HepG2 (cell line): Measurements from ENCODE around the gene ZNF500. TPM values are rescaled to one million over a fixed set of nuclear protein-coding genes. Genes with fewer than 3 reads are reported as not detected.

Experiments
- BCLAF1 ChIP-seq: fragments of 450-650 bp; IDR thresholded peaks from 2 replicates; pipeline ENCODE4 v1.6.1; 2017; ENCODE audit warnings: mild to moderate bottlenecking
- FOXA3 ChIP-seq: IDR thresholded peaks from 2 replicates; pipeline ENCODE4 v1.6.1; 2016; ENCODE audit warnings: missing genetic modification reagents, missing compliant biosample characterization
- HNF4G ChIP-seq, 2 experiments: sonication (generic) in 1 of 2; formaldehyde crosslinking in 1 of 2; IDR thresholded peaks; 2 replicates each; pipeline versions ENCODE4 v1.4.0 to v1.6.1; 2011 to 2020; ENCODE audit warnings: borderline replicate concordance in 2 of 2, low read depth in 2 of 2, mild to moderate bottlenecking in 2 of 2, low read length in 1 of 2, missing genetic modification reagents in 1 of 2, moderate library complexity in 1 of 2
- HOMEZ ChIP-seq: IDR thresholded peaks from 2 replicates; pipeline ENCODE4 v1.6.1; 2016; ENCODE audit warnings: low read depth
- MAX ChIP-seq: IDR thresholded peaks from 2 replicates; pipeline ENCODE4 v1.6.1; 2012; ENCODE audit warnings: inconsistent platforms
- MXD3 ChIP-seq: IDR thresholded peaks from 2 replicates; pipeline ENCODE4 v1.6.1; 2016; ENCODE audit warnings: mild to moderate bottlenecking, missing biosample characterization, missing genetic modification reagents
- PAWR ChIP-seq: sonication (generic); formaldehyde crosslinking; IDR thresholded peaks from 2 replicates; pipeline ENCODE4 v1.4.0; 2020; ENCODE audit warnings: missing genetic modification reagents, mild to moderate bottlenecking, borderline replicate concordance
- PAXIP1 ChIP-seq: sonication (generic); formaldehyde crosslinking; conservative IDR thresholded peaks from 2 replicates; pipeline ENCODE4 v1.4.0; 2020; ENCODE audit warnings: mild to moderate bottlenecking, missing genetic modification reagents, moderate library complexity
- SALL2 ChIP-seq: sonication (generic); formaldehyde crosslinking; IDR thresholded peaks from 2 replicates; pipeline ENCODE4 v1.8.1; 2023; ENCODE audit warnings: mild to moderate bottlenecking, missing genetic modification reagents, inconsistent platforms
- STAG1 ChIP-seq: sonication (generic); formaldehyde crosslinking; IDR thresholded peaks from 2 replicates; pipeline ENCODE4 v1.4.0; 2020; ENCODE audit warnings: missing genetic modification reagents
- ZNF430 ChIP-seq: sonication (generic); formaldehyde crosslinking; IDR thresholded peaks from 2 replicates; pipeline ENCODE4 v1.9.0; 2021; ENCODE audit warnings: mild to moderate bottlenecking, missing genetic modification reagents
- ZNF484 ChIP-seq: sonication (generic); formaldehyde crosslinking; IDR thresholded peaks from 2 replicates; pipeline ENCODE4 v1.5.1; 2020; ENCODE audit warnings: mild to moderate bottlenecking, low read depth, missing genetic modification reagents, borderline replicate concordance
- ZNF510 ChIP-seq: sonication (generic); formaldehyde crosslinking; IDR thresholded peaks from 2 replicates; pipeline ENCODE4 v1.4.0; 2020; ENCODE audit warnings: low read depth, mild to moderate bottlenecking, missing genetic modification reagents
- ZNF563 ChIP-seq: sonication (generic); formaldehyde crosslinking; IDR thresholded peaks from 2 replicates; pipeline ENCODE4 v1.8.0; 2022; ENCODE audit warnings: mild to moderate bottlenecking, moderate library complexity, missing genetic modification reagents
- ZNF772 ChIP-seq: sonication (generic); formaldehyde crosslinking; IDR thresholded peaks from 2 replicates; pipeline ENCODE4 v1.5.0; 2020; ENCODE audit warnings: mild to moderate bottlenecking, missing genetic modification reagents
- polyA plus RNA-seq, 8 experiments: library from polyadenylated mRNA; depleted of rRNA in 3 of 8; stranded (reverse) in 7 of 8; unstranded in 1 of 8; fragments of >200 nt; fragmentation: Illumina TruSeq in 4 of 8; extraction: Trizol in 4 of 8; gene quantifications; 2 replicates each; pipeline versions ENCODE4 v1.2.1 to v1.2.3, GENCODE V29; 2011 to 2016; ENCODE audit warnings: low read depth in 4 of 8, missing spikeins in 1 of 8, mixed read lengths in 1 of 8; ENCODE audit not compliant: insufficient read depth in 1 of 8
- total RNA-seq, 5 experiments: library from RNA; depleted of rRNA; stranded (reverse); fragments of >200 nt; fragmentation: Illumina TruSeq; extraction: Trizol; gene quantifications; 2 replicates each; pipeline ENCODE4 v1.2.3, GENCODE V29; 2016; ENCODE audit warnings: low read depth in 1 of 5
- TF ChIP-seq, protein P1 (sequence below): sonication (generic); formaldehyde crosslinking; IDR thresholded peaks from 2 replicates; pipeline ENCODE4 v1.9.0; 2021; ENCODE audit warnings: missing genetic modification reagents, mild to moderate bottlenecking, borderline replicate concordance
- TF ChIP-seq, protein P2 (sequence below): sonication (generic); formaldehyde crosslinking; IDR thresholded peaks from 2 replicates; pipeline ENCODE4 v1.5.0; 2020; ENCODE audit warnings: missing genetic modification reagents

ZNF500 gene
- total and polyA plus RNA-seq, 2 of the 13 experiments (the other 11 are each of a cell fraction or from before 2014, with no cell fraction given) = 6.1 to 12.2 TPM

DNA sequence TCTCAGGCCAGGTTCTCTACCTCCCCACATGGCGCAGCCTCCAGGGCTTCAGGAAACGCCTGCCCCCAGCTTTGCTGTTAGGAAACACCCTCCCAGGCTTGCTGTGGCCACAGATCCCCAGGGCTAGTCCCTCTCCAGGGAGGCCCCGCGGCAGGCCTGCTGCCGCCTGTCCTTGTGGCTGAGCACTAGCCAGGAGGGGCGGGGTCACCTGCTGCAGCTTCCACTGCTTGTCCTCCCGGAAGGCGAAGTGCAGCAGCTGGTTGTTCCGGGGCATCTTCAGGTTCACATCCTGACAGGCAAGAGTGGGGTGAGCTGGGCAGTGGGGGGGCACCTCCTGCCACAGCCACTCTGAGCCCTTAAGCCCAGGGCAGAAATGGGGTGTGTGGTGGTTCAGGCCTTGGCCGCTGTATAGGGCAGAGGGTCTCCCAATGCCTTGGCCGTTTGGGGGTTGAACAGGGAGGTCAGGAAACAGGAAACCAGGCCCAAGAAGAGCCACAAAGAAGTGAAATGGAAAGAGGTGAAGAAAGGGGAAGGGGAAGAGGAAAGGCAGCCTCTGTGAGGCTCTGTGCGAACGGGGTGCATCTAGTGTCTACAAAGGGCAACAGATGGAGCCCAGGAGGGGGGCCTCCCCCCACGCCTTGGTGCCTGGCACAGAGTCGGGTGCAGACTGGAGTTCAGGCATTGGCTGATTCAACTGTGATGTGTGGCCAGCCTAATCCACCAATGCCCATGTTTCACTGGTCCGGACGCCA lies 33.5 kb upstream of the ZNF500 start (continued):
- TF ChIP-seq SALL2 (no peak), BCLAF1 (no peak), FOXA3 (CRISPR knock-in tag) (no peak), MXD3 (CRISPR knock-in tag) (no peak), HNF4G (IDR thresholded peaks at IDR 0.05; ENCODE audit: borderline replicate concordance, low read depth, low read length) (no peak), HNF4G (CRISPR knock-in tag; IDR thresholded peaks at IDR 0.05; ENCODE audit: borderline replicate concordance, low read depth) (no peak), PAWR (CRISPR knock-in tag) (no peak), ZNF510 (CRISPR knock-in tag) (no peak), ZNF772 (CRISPR knock-in tag) (no peak), STAG1 (CRISPR knock-in tag) (0 out of 2 replicates have a peak, but pooled peaks have one; percentile 2), ZNF484 (CRISPR knock-in tag) (no peak), MAX (peak; percentile 22; the same call in 1 of the 2 replicates), HOMEZ (CRISPR knock-in tag) (no peak), ZNF430 (CRISPR knock-in tag) (no peak), PAXIP1 (no peak), ZNF563 (CRISPR knock-in tag) (no peak)
- TF ChIP-seq, protein P1, sequence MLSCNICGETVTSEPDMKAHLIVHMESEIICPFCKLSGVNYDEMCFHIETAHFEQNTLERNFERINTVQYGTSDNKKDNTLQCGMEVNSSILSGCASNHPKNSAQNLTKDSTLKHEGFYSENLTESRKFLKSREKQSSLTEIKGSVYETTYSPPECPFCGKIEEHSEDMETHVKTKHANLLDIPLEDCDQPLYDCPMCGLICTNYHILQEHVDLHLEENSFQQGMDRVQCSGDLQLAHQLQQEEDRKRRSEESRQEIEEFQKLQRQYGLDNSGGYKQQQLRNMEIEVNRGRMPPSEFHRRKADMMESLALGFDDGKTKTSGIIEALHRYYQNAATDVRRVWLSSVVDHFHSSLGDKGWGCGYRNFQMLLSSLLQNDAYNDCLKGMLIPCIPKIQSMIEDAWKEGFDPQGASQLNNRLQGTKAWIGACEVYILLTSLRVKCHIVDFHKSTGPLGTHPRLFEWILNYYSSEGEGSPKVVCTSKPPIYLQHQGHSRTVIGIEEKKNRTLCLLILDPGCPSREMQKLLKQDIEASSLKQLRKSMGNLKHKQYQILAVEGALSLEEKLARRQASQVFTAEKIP (CRISPR knock-in tag) = no peak
- TF ChIP-seq, protein P2, sequence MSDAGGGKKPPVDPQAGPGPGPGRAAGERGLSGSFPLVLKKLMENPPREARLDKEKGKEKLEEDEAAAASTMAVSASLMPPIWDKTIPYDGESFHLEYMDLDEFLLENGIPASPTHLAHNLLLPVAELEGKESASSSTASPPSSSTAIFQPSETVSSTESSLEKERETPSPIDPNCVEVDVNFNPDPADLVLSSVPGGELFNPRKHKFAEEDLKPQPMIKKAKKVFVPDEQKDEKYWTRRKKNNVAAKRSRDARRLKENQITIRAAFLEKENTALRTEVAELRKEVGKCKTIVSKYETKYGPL (CRISPR knock-in tag) = no peak
